ENCODE results near the gene PRSS53. TPM values are rescaled to one million over a fixed set of nuclear protein-coding genes. Genes with fewer than 3 reads are reported as not detected.

Gene PRSS53
- polyA plus RNA-seq, 1 of the 3 experiments (the other 2 are of a cell fraction): 3.1 TPM

- peaks cover 16% of the 10 kb centered on the region for H3F3A ChIP-seq (replicated peaks; ENCODE audit: insufficient read depth)
- peaks cover 64% of the 10 kb centered on the region for H3K79me2 ChIP-seq (ENCODE audit: insufficient read depth)
- TF ChIP-seq NRF1 (IDR thresholded peaks at IDR 0.05; ENCODE audit: low read depth, low read length) (no peak), TAF1 (IDR thresholded peaks at IDR 0.05; ENCODE audit: borderline replicate concordance, low read depth, low read length) (no peak), ELF1 (IDR thresholded peaks at IDR 0.05) (no peak), REST (IDR thresholded peaks at IDR 0.05; ENCODE audit: low read depth, low read length) (no peak), POLR2AphosphoS5 (IDR thresholded peaks at IDR 0.05; ENCODE audit: low read depth, low read length) (no peak), RCOR1 (IDR thresholded peaks at IDR 0.05; ENCODE audit: low read length) (no peak), MXI1 (IDR thresholded peaks at IDR 0.05; ENCODE audit: low read depth, low read length) (no peak), EZH2phosphoT487 (IDR thresholded peaks at IDR 0.05; ENCODE audit: borderline replicate concordance, low read depth) (no peak), EP300 (IDR thresholded peaks at IDR 0.05; ENCODE audit: borderline replicate concordance in 1 of 2, low read depth in 1 of 2, low read length in 1 of 2) (no peak)
- ChIA-PET CTCF (no interaction called here), POLR2A (no interaction called here)
- H3K9me2 ChIP-seq: no peaks in the 10 kb centered on the region
- H3K9ac ChIP-seq: no peak overlapping the region
- no peaks in the 10 kb centered on the region for H3K27me3 ChIP-seq (ENCODE audit: insufficient read depth)
- no peak overlapping the region for H2AFZ ChIP-seq (ENCODE audit: low read depth)
- WGBS (ENCODE audit: low lambda C conversion rate): 97% methylated on average over 53 of the region's 54 CpGs
- DNase-seq: no peak
- no peak overlapping the region for H3K27ac ChIP-seq (ENCODE audit: low read depth in 2 of 2, low read length in 1 of 2)
- H3K36me3 ChIP-seq (replicated peaks in 1 of 2; ENCODE audit: control insufficient read depth in 1 of 2, insufficient read depth in 2 of 2, low read length in 1 of 2): peaks cover 15 to 27% of the 10 kb centered on the region in 2 experiments
- no peaks in the 10 kb centered on the region for H3K9me3 ChIP-seq
- H3K4me3 ChIP-seq (ENCODE audit: low read depth in 2 of 2, low read length in 1 of 2): no peak overlapping the region
- H3K4me2 ChIP-seq: no peak overlapping the region
- no peaks in the 10 kb centered on the region for H4K20me1 ChIP-seq (ENCODE audit: insufficient read depth)
- H3K4me1 ChIP-seq (ENCODE audit: control insufficient read depth in 1 of 2, insufficient read depth in 2 of 2, low read depth in 1 of 2, low read length in 1 of 2): peaks cover 0 to 11% of the 10 kb centered on the region in 2 experiments; a peak in 3 of 4 replicates
Measured at GRCh38 chr16:31061813-31062440, 26.8 kb downstream of the PRSS53 start.

- Histone ChIP-seq H2AFZ (ENCODE audit: low read depth) (no peak overlapping the region), H4K20me1 (ENCODE audit: insufficient read depth) (no peaks in the 10 kb centered on the region), H3K4me1 (ENCODE audit: control insufficient read depth in 1 of 2, insufficient read depth in 2 of 2, low read depth in 1 of 2, low read length in 1 of 2) (peaks cover 0 to 11% of the 10 kb centered on the region in 2 experiments; a peak in 3 of 4 replicates), H3K79me2 (ENCODE audit: insufficient read depth) (peaks cover 57% of the 10 kb centered on the region), H3K9me3 (no peaks in the 10 kb centered on the region), H3K9ac (no peak overlapping the region), H3K36me3 (replicated peaks in 1 of 2; ENCODE audit: control insufficient read depth in 1 of 2, insufficient read depth in 2 of 2, low read length in 1 of 2) (peaks cover 15 to 27% of the 10 kb centered on the region in 2 experiments), H3K4me3 (ENCODE audit: low read depth in 2 of 2, low read length in 1 of 2) (no peak overlapping the region), H3K9me2 (no peaks in the 10 kb centered on the region), H3K4me2 (no peak overlapping the region), H3K27ac (ENCODE audit: low read depth in 2 of 2, low read length in 1 of 2) (no peak overlapping the region), H3F3A (replicated peaks; ENCODE audit: insufficient read depth) (peaks cover 9% of the 10 kb centered on the region), H3K27me3 (ENCODE audit: insufficient read depth) (no peaks in the 10 kb centered on the region)
- DNase-seq: no peak
- no peak for TF ChIP-seq RFX5 (IDR thresholded peaks at IDR 0.05; ENCODE audit: low read length)
- TF ChIP-seq JUND (IDR thresholded peaks at IDR 0.05): no peak
- no peak for TF ChIP-seq NFIC (IDR thresholded peaks at IDR 0.05; ENCODE audit: borderline replicate concordance)
- no peak for TF ChIP-seq REST (IDR thresholded peaks at IDR 0.05; ENCODE audit: low read depth, low read length)
- WGBS (ENCODE audit: low lambda C conversion rate): 91% methylated on average over 36 of the region's 42 CpGs
- ChIA-PET POLR2A (no interaction called here), CTCF (interaction anchor here (1.9 kb wide), 1 partner anchor 11 kb away, joined by 6 read pairs; no protein-coding TSS in a partner anchor)
Measured at GRCh38 chr16:31061126-31061812, 27.5 kb downstream of the PRSS53 start.
